ENCODE data around the gene SORBS2. TPM values are rescaled to one million over a fixed set of nuclear protein-coding genes. Genes with fewer than 3 reads are reported as not detected.

SORBS2 gene
- total RNA-seq, 4 donors from 2014 or later = 45.3 to 135 (median 76.2) TPM

DNA sequence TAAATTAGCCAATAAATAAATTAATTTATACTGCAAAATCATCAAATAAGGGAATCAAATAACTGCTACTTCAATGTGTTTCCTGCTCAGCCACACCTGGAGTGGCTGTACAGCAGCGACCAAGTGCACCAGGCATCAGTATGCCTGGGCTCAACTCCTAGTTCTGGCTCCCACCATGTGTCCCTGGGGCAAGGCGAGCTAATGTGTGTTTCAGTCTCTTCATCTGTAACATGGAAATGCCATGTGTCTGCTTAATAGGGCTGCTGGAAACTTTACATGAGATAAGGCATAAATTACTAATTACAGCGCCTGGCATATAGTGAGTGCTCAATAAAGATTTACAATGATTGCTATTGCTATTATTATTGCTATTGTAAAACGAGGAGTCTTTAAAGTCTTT lies 167.6 kb downstream of the SORBS2 start:
- H3K9me3 ChIP-seq = no peaks in the 10 kb centered on the region
- DNase-seq (ENCODE audit: low spot score in 2 of 2) = no peak
- no peak overlapping the region for H3K4me3 ChIP-seq
- H3K36me3 ChIP-seq = peaks cover 0 to 52% (median 0%) of the 10 kb centered on the region in 3 donors
- TF ChIP-seq EP300 (IDR thresholded peaks at IDR 0.05) (no peak), POLR2A (IDR thresholded peaks at IDR 0.05) (no peak)
- TF ChIP-seq, protein P1, sequence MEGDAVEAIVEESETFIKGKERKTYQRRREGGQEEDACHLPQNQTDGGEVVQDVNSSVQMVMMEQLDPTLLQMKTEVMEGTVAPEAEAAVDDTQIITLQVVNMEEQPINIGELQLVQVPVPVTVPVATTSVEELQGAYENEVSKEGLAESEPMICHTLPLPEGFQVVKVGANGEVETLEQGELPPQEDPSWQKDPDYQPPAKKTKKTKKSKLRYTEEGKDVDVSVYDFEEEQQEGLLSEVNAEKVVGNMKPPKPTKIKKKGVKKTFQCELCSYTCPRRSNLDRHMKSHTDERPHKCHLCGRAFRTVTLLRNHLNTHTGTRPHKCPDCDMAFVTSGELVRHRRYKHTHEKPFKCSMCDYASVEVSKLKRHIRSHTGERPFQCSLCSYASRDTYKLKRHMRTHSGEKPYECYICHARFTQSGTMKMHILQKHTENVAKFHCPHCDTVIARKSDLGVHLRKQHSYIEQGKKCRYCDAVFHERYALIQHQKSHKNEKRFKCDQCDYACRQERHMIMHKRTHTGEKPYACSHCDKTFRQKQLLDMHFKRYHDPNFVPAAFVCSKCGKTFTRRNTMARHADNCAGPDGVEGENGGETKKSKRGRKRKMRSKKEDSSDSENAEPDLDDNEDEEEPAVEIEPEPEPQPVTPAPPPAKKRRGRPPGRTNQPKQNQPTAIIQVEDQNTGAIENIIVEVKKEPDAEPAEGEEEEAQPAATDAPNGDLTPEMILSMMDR (IDR thresholded peaks at IDR 0.05) = no peak
- peaks cover 0 to 13% (median 0%) of the 10 kb centered on the region in 4 donors for H3K4me1 ChIP-seq
- 88 to 90% methylated on average over 4 of the region's 4 CpGs for WGBS, 2 donors
- H3K27me3 ChIP-seq = peaks cover 0 to 5% of the 10 kb centered on the region in 2 donors
- H3K27ac ChIP-seq = no peak overlapping the region

DNA sequence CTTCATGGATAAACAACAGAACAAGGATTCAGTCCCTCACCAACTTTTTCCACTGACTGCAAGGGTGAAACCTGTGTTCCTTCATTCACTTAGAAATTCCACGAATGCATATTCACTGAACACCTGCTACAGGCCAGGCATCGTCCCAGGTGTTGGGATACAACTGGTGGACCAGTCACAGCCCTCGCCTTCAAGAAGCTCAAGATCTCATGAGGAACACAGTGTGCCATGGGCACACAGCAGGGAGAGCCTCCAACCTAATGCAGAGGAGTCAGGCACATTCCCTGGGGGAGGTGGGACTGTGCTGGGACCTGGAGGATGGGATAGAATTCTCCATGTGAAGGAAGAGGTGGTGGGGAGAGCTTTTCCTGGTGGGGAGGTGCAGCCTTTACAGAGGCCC lies 169.1 kb downstream of the SORBS2 start:
- TF ChIP-seq EP300 (IDR thresholded peaks at IDR 0.05) (no peak), POLR2A (IDR thresholded peaks at IDR 0.05) (no peak)
- TF ChIP-seq, protein P1 (IDR thresholded peaks at IDR 0.05) = no peak
- Histone ChIP-seq H3K27ac (no peak overlapping the region), H3K27me3 (peaks cover 0 to 6% of the 10 kb centered on the region in 2 donors), H3K36me3 (peaks cover 0 to 46% (median 0%) of the 10 kb centered on the region in 3 donors), H3K9me3 (no peaks in the 10 kb centered on the region), H3K4me1 (peaks cover 0 to 22% (median 0%) of the 10 kb centered on the region in 4 donors), H3K4me3 (no peak overlapping the region)
- no peak for DNase-seq (ENCODE audit: low spot score in 2 of 2)
- 97% methylated on average over 3 of the region's 3 CpGs for WGBS, 2 donors

DNA sequence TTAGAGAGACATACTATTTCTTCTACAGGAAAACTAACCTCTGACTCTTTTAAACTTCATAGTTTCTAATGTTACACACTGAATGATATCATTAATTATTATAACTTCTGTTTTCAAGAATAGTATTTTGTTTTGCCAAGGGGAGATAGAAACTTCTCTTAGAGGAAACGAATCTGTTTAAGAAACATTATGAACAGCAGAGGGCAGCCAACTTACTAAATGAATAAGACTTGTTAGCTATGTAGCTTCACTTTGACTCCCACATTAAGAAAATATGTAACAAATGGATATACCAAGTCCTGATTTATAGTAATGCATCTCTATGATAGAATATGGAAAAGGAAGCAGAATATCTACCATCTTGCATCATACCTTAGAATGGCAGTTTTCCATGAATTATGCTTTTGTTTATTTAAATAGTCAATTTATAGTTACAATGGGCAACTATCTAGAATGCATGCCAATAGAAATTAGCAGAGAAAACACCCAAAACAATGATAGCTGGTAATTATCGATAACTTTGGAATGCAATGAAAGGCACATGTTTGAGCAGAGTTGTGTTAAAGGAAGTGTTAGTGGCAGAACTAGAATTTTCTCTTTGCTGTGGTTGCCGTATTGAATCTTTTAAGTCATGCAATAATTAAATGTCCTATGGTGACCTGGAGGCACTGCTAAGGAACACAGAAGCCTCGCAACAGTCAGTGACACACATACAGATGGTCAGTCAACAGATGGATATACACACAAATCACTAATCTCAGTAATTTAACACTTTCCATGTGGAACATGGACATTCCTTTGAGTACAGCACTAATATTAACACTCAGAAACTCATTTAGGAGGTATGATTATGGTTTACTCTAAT lies 171.0 kb downstream of the SORBS2 start:
- peak in 1 of 2 donors; percentile 70 for DNase-seq (ENCODE audit: low spot score in 2 of 2)
- peaks cover 0 to 6% of the 10 kb centered on the region in 2 donors for H3K27me3 ChIP-seq
- peak overlapping the region in 1 of 4 donors; percentile 16 for H3K27ac ChIP-seq
- WGBS, 2 donors = 34 to 35% methylated on average over 4 of the region's 4 CpGs
- TF ChIP-seq, protein P1 (IDR thresholded peaks at IDR 0.05) = peak; percentile 27 to 67 (median 49)
- no peak for TF ChIP-seq EP300 (IDR thresholded peaks at IDR 0.05)
- peaks cover 0 to 37% (median 0%) of the 10 kb centered on the region in 3 donors for H3K36me3 ChIP-seq
- no peak overlapping the region for H3K4me3 ChIP-seq
- H3K4me1 ChIP-seq = peaks cover 0 to 22% (median 0%) of the 10 kb centered on the region in 4 donors
- H3K9me3 ChIP-seq = no peaks in the 10 kb centered on the region

DNA sequence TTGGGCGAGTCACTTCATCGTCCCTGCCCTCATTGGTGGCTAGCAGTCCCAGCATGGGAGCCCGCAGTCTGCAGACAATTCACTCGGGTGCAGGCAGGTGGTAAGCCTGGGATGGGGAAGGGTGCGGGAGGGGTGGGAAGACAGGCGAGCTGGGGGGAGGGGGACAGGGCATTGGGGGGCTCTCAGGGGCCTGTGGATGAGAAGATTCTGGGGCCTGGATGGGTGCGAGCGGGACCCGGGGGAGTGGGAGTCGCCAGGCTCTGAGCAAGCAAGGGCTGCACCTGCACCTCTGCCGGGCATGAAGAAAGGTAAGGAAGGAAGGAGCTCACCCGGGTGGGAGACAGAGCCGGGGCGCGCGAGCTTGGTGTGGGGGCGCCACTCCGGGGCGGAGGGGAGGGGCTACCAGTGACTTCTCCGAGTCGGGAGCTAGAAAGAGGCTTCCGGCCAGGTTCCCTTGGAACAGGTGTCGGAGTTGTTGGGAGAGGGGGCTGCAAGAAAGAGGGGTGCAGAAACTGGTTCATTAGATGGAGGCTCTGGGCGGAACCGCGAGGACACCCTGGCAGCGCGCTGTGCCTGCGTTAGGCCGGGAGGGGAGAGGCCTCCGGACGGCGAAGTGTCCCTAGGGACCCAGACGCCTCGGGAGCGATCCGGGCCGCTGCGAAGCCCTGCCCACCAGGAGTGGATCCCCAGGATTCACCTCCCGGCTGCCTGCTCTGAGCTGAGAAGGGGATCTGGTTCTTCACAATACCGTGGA lies 173.3 kb downstream of the SORBS2 start:
- Histone ChIP-seq H3K4me1 (peaks cover 0 to 22% (median 0%) of the 10 kb centered on the region in 4 donors), H3K27me3 (peaks cover 0 to 6% of the 10 kb centered on the region in 2 donors), H3K9me3 (peaks cover 0 to 7% (median 2%) of the 10 kb centered on the region in 4 donors), H3K4me3 (peak overlapping the region in 2 of 4 donors; percentile 10 to 33), H3K27ac (no peak overlapping the region), H3K36me3 (peaks cover 0 to 23% (median 0%) of the 10 kb centered on the region in 3 donors)
- TF ChIP-seq EP300 (IDR thresholded peaks at IDR 0.05) (no peak), POLR2A (IDR thresholded peaks at IDR 0.05) (no peak)
- TF ChIP-seq, protein P1 (IDR thresholded peaks at IDR 0.05) = no peak
- 43 to 48% methylated on average over 41 of the region's 41 CpGs for WGBS, 2 donors
- DNase-seq (ENCODE audit: low spot score in 2 of 2) = no peak

All from tibial nerve (tissue), 4 donors.